HS-27A (cell line): ENCODE results near the gene ZNF33A.
A peak's percentile ranks its signal among the peaks of the same experiment; 100 is the strongest.
"Not testable (repeated sequence)": the region's sequence is repeated elsewhere in the genome, so short reads cannot be mapped to it uniquely, and the experiment has no call there.

Experiments
- DNase-seq: peaks from one replicate; pipeline ENCODE4 v3.0.0-alpha.2; 2012; ENCODE audit warnings: low read depth, missing footprints

ZNF33A gene

GRCh38 chr10:38045129-38045528 lies 34.7 kb downstream of the ZNF33A start:
- no peak for DNase-seq

GRCh38 chr10:38047666-38048065 lies 37.2 kb downstream of the ZNF33A start:
- DNase-seq: no peak

- no peak for DNase-seq
Measured at GRCh38 chr10:38050212-38050611, 39.7 kb downstream of the ZNF33A start.

- DNase-seq: no peak
Measured at GRCh38 chr10:38054361-38054797, 43.9 kb downstream of the ZNF33A start.

- DNase-seq: not testable (repeated sequence)
Measured at GRCh38 chr10:38055274-38055894, 44.9 kb downstream of the ZNF33A start.

GRCh38 chr10:38069663-38070062 lies 59.2 kb downstream of the ZNF33A start:
- not testable (repeated sequence) for DNase-seq

GRCh38 chr10:38070501-38070900 lies 60.0 kb downstream of the ZNF33A start:
- no peak for DNase-seq

- DNase-seq: no peak
Measured at GRCh38 chr10:38072552-38072951, 62.1 kb downstream of the ZNF33A start.

- no peak for DNase-seq
Measured at GRCh38 chr10:38076687-38077086, 66.2 kb downstream of the ZNF33A start.

GRCh38 chr10:38093318-38093717 lies 82.8 kb downstream of the ZNF33A start:
- not testable (repeated sequence) for DNase-seq

- no peak for DNase-seq
Measured at GRCh38 chr10:38093816-38094157, 83.3 kb downstream of the ZNF33A start.

- DNase-seq: peak; percentile 51
Measured at GRCh38 chr10:38094158-38094926, 83.9 kb downstream of the ZNF33A start, which contains the start of gene ZNF37A. Gene ZNF37A (plus strand): TSS chr10:38094337. CDS start chr10:38096618, 2,281 bp downstream.

GRCh38 chr10:38094927-38095574 lies 84.6 kb downstream of the ZNF33A start:
- peak; percentile 0 for DNase-seq

- DNase-seq: no peak
Measured at GRCh38 chr10:38102880-38103279, 92.4 kb downstream of the ZNF33A start.

- DNase-seq: no peak
Measured at GRCh38 chr10:38103756-38104155, 93.3 kb downstream of the ZNF33A start.

GRCh38 chr10:38112159-38112558 lies 101.7 kb downstream of the ZNF33A start:
- DNase-seq: no peak
